HG03558 (cell line): ENCODE data around the gene RAG2.
"Not testable (repeated sequence)": the region's sequence is repeated elsewhere in the genome, so short reads cannot be mapped to it uniquely, and the experiment has no call there.

Source experiments
- ATAC-seq: cut with Tn5 transposase; IDR thresholded peaks from one replicate; pipeline ENCODE4 v1.9.1; 2021; ENCODE audit warnings: moderate number of reproducible peaks; ENCODE audit not compliant: unreplicated experiment; ENCODE audit errors: extremely low read depth

The RAG2 gene

GRCh38 chr11:36557991-36558390 lies 40.0 kb downstream of the RAG2 start:
- no peak for ATAC-seq

DNA sequence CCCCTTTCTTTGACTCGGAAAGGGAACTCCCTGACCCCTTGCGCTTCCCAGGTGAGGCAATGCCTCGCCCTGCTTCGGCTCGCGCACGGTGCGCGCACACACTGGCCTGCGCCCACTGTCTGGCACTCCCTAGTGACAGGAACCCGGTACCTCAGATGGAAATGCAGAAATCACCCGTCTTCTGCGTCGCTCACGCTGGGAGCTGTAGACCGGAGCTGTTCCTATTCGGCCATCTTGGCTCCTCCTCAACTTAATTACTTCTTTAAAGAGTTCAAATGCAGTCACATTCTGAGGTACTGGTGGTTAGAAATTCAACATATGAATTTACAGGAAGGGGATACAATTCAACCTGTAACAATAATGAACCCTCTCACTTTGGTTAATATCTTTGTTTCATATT lies 40.6 kb downstream of the RAG2 start:
- ATAC-seq, result not testable (repeated sequence)

- ATAC-seq, result no peak
Measured at GRCh38 chr11:36550385-36551115, 47.5 kb downstream of the RAG2 start.
